SKM-1 (cell line): Measurements from ENCODE around the gene PPP2R2B.
"Not testable (repeated sequence)": the region's sequence is repeated elsewhere in the genome, so short reads cannot be mapped to it uniquely, and the experiment has no call there.

Experiments
- DNase-seq: peaks from one replicate; lab custom pipeline; 2025; ENCODE audit not compliant: unreplicated experiment; lab: John Stamatoyannopoulos, UW

Gene PPP2R2B

DNA sequence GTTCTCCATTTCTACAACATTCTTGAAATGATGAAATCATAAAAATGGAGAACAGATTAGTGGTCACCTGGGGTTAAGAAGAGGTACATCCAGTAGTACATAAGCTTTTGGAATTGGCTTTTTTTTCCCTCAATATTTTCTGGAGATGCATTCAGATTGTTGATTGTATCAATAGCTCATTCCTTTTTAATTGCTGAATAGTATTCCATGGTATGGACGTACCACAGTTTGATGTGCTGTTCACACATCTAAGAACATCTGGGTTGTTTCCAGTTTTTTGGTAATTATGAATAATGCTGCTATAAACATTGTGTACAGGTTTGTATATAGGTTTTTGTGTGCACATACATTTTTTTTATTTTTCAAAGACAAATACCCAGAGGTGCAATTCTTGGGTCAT lies 130.0 kb downstream of the PPP2R2B start:
- no peak for DNase-seq

DNA sequence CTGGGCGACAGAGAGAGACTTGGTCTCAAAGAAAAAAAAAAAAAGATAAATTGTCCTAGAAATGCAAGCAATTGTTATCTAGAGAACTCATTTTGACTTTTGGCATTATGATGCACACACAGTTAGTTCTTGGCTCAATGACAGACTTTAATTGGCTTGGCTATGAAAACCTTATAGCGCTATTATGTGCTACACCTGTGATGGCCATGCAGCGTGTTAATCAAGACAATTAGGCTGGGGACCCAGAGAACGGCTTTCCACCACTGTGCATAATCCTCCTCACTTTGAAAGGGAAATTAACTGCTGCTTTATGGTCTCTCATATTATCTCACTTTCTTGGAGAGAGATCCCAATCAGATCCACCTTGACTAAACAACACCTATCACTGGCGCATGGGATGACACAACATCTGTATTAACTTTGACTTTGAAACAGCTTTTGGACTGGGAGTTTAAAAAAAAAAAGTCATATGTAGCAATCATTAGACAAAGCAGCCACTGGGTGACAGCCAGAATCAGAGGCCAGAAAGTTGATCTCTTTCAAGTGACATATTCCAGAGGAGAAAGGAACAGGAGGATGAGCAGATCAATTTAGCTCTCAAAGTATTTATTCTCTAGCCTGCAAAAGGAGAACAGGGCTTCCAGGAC lies 132.5 kb downstream of the PPP2R2B start:
- DNase-seq = no peak

DNA sequence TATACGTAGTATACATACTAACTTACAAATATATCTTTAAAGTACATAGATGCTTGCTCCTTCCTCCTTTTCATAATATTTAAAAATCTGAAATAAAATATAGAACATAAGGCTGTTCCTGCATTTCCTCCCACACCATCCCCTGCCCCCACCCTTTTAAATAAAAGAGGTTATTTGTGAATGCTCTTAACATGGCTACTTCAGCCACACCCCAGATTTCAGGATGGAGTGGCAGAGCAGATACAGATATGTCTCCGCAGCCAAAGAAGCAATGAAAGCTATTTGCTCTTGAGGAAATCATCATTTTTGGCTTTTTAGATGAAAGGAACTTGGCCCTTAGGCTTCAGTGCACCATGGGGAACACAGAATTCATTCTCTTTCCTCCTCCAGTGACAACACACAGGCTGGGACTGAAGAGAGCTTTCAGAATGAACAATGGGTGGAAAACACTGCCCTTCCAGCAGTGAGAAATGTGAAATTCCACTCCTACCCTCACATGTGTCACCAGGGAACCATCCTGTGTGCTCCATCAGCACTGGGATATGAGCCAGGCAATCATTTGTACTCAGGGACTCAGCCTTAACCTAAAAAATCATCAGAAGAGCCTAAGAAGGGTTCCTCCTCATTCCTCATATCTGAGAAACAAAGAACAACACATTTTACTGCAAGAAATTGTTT lies 134.3 kb downstream of the PPP2R2B start:
- no peak for DNase-seq

DNA sequence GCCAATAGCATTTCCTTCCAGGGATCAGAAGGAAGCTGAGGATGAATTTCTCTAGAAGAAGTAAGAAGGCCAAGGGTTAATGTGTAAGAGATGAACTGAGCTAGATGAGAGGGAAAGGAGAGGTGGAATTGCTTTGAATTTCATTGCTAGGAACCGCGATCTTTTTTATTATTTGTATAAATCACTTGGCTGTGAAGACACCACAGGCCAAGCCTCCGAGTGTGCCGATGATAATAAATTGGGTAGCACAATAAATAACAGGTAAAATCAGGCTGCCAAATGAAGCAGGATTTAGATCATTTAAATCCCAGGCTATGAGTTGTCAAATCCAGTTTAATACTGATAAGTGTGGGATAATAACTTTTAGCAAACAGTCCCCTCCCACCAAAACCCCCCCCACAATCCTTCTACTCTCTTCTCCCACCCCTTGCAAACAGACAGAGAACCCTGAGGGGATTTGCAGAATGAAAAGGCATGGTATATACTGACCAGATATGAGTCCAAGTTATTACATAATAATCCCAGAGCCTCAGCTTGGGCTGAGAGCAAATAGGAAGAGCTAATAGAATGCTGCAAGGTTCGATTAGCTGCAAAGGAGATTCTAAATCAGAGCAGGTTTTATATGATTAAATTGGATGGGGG lies 143.5 kb downstream of the PPP2R2B start:
- no peak for DNase-seq

DNA sequence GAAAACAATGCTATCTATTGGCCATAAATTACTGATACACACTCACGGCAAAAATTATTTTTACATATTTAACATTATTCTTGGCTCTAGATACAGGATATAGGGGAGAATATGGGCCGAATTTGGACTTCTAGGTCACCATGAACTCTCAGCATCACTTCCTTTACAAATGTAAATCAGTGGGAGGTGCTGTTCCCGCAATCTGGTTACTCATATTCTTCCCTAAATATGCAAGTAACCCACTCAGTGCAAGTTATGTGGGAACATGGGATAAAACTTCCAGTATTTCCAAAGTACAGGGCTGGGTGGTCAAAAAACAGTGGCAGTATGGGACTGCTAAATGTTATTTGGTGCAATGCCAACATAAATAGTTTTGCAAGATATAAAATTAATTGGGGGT lies 145.6 kb downstream of the PPP2R2B start:
- DNase-seq = no peak

DNA sequence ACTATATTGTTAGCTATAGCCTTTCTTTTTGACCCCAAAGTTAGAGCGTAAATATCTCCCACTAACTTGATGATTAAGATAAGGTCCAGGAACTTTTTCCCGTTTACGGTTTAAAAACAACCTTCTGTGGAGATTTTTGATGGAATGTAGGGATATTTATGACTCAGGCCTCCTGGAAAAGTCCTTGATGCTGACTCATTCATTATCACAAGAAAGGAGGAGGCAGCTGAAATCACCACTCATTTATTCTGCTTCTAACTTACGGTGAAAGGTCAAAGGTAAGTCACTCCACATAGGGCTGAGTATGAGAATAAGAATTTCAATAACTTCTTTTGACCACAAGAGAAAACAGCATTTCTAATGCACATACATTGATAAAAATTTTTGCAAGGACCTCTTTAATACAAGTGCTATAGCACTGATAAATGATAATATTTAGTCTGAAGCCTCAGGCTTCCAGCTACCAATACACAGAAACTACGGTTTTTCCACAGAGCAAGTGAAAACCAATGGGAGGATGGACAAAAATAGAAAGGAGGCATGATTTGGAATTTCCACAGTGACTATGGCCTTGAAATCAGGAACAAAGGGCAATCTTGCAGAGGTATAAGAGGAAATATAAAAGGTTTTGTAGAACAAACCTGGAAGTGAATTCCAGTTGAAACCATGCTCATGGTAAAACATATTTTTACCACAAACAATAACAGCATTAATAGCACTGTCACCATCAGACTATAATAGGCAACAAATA lies 146.5 kb downstream of the PPP2R2B start:
- DNase-seq = no peak

DNA sequence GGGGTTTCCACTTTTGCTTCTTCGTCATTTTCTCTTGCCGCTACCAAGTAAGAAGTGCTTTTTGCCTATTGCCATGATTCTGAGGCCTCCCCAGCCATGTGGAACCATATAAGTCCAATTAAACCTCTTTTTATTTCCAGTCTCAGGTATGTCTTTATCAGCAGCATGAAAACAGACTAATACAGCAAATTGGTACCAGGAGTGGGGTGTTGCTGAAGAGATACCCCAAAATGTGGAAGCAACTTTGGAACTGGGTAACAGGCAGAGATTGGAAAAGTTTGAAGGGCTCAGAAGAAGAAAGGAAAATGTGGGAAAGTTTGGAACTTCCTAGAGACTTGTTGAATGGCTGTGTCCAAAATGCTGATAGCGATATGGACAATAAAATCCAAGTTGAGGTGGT lies 149.8 kb downstream of the PPP2R2B start:
- not testable (repeated sequence) for DNase-seq

DNA sequence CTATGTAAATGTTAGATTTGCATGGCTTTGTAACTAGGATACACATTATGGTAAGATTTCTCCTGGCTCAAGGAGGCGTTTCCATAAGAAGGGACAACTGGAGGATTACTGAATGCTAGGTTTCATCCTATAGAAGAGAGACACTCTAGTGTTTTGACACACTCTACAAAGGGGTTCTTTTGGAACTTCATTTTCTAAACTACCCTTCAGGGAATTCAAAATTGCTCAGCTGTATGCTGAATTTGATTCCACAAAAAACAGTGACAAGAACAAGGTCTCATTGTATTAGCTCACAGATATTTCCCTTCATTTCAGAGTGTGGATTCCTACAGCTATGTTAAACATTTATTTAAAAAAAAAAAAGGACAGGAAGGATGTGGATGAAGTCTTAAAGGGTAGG lies 151.7 kb downstream of the PPP2R2B start:
- no peak for DNase-seq

DNA sequence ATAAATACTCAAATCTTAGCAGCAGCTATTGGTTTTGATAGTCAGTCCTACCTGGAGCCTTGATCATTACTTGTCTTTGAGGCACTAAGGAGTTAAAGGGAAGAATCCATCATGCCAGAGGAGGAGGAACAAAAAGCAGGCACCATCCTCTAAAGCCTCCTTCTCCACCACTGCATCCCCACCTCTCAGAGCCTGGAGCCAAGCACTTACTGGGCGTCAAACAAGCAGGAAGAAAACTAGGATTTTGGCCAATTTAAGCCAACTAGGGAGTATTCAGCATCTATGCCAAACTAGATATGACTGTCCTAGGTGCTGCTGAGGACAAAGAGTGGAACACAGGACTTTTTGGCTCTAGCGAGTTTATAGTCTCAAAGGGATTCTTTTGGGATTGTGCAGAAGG lies 152.5 kb downstream of the PPP2R2B start:
- DNase-seq = no peak

DNA sequence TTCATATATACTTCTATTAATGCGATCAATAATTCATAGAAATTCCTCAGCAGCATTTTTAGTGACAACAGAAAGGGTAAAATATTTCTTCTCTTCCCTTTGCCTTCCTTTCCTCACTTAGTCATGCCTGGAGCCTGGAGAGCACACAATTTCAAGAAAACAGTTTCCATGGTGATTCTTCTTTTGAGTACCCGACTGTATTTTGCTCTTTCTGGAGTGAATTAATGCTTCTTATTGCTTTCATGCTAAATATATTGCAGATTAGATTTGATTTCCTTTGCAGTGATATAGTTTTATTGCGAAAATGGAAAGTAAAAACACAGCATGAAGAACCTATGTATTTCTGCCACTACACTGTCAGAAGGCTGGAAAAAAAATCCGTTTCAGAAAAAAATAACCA lies 153.5 kb downstream of the PPP2R2B start:
- DNase-seq = no peak

DNA sequence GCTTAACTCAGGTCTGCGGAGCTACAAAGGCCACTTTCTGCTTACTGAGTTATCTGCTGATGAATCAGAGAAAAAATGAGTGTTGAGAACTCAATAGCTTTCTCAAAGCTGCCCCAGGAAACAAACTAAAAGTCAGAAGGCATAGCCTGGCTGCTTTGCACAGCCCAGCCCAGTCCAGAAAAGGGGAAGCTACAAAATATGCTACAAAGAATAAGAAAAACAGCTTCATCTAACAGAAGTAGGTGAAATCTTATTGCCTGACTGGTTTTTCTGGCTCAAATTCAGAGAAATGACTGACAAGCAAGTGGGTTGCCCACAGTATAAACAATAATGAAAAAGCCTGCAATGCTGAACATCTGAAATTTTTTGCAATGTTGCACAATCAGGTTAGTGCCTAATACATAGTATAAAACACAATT lies 156.2 kb downstream of the PPP2R2B start:
- DNase-seq = no peak

DNA sequence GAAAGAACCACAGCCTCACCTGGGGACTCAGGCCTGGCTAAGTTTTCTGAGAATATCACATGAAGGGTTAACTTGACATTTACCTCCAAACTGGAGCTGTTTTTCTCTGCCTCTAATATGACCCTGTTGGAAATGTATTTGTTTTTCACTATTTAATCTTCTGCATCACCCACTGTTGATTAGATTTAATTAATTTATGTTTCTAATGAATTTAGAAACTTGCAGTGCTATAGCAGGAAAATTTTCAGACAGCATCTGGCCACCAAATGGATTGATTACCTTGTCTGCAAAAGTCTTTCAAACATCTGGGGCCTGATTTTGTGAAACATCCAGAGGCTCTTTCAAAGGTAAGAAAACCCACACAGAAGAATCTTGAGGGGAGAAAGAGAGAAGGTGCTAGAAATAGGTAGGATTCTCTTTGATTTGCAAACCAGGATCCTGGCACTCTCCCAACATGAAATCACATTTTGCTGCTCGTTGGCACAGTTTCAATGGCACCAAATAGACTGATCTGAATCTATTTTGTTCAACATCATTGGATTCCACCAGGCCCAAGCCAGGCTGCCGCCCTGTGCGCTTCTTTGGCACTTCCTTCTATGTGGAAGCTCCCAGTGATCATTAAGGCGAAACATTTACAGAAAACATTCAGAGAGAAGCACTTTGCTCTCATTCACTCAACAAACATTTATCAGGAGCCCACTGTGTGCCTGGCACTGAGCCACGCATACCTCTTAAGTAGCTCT lies 157.3 kb downstream of the PPP2R2B start:
- DNase-seq = no peak

DNA sequence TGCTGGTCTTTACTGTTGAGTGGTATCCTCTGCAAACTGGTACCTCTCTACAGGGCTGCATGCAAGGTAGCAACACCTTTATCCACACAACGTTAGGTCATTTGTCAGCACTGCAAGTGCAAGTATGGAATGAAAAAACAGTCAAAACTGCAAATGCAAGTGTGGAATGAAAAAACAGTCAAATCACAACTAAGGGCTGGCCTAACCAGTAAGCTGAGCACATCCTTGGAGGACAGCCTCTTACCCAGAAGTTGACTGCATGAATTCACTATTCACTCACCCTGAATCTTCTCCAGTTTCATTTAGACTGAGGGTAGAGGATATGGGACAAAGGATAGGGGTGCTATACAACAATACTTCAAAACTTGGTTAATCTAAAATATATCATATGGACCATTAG lies 158.4 kb downstream of the PPP2R2B start:
- no peak for DNase-seq

DNA sequence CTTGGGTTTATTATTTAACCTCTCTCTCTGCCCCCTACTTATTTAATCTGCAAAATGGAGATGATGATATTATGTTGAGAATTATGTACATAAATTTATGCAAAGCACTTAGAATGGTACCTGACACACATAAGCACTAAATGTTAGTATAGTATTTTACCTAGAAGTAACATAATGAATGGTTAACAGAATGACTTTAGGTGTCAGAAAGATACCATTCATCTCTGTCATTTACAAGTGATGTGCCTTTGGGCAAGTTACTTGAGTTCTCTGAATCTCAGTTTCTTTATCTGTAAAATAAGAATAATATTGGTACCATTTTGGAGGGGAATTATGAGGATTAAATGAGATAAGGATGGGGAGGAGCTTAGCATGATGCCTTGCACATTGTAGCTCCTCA lies 159.4 kb downstream of the PPP2R2B start:
- no peak for DNase-seq

DNA sequence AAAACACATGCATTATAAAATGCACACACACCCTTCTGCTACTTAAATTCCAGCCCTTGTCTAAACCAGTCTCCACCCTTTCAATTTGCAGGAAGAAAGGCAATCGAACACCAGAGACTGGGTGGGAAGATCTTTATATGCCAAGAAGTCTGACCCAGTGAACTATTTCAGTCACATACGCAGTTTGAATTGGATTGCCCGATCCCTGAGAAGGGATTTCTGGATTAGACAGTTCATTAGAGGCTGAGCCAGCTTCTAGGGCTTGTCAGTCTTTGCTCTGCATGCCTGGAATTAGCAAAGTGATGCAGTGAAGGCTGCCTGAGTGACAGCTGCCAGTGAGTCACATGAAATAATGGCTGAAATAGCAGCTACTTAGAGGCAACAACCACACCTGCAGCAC lies 159.9 kb downstream of the PPP2R2B start:
- DNase-seq = no peak

DNA sequence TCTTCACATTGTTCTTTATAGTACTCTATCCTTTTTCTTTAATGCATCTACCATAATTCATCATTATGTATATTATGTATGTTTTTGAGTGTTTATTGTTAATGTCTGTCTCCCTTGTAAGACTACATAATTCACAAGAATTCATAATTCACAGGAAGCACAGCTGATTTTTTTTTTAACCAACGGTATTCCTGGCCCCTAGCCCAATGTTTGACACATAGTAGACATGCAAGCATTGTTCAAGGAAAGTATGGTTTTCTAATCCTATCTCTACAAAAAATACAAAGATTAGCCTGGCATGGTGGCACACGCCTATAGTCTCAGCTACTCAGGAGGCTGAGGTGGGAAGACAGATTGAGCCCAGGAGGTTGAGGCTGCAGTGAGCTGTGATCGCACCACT lies 160.6 kb downstream of the PPP2R2B start:
- no peak for DNase-seq

DNA sequence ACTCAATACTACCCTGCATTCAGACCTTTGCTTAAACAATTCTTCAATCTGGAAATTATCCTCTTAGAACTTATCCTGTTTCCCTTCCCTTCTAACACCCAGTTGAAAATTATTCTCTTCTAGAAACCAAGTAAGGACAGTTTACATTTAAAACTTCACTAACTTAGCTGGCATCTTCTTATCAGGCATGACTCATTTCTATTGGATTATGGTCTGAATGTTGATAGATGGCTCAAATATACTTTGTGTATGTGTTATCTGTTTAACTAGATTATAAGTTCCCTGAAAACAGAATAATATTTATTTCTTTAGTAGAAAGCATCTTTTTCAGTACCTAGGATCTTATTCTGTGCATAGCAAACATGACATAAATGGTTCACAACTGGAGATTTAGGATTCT lies 161.9 kb downstream of the PPP2R2B start:
- DNase-seq = no peak

DNA sequence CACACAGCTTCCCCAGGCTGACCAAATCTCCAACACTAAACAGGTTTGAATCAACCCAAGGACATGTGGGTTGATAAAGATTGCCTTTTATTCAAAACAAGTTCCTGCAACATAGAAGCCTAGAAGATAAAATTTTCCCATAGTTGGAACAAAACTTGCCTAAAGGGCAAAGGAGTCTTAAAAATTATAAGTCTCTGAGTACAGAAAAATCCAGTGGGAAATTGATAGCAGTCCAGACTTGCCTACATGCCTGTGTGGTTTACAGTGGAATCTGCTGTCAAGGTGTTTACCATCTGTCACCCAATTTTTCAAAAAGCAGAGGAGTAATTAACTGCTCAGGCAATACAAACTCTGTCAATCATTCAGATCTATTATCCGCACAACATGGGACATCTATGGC lies 168.2 kb downstream of the PPP2R2B start:
- no peak for DNase-seq

DNA sequence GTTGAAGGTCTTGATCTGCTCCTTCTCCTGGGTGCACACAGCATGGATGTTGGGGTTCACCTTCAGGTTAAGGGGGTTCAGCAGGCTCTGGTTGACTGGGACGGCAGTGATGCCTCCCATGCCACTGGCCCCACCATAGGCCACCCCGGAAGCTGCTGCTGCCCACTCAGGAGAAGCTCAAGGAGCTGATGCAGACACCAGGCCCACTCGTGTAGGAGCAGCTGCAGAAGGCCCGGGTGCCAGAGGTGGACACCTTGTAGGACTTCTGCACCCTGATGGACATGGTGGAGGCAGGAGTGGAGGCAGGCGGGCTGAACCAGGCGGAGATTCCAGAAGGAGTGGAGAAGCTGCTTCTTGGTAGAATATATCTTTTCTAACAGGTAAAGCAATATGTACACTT lies 171.2 kb downstream of the PPP2R2B start:
- no peak for DNase-seq

DNA sequence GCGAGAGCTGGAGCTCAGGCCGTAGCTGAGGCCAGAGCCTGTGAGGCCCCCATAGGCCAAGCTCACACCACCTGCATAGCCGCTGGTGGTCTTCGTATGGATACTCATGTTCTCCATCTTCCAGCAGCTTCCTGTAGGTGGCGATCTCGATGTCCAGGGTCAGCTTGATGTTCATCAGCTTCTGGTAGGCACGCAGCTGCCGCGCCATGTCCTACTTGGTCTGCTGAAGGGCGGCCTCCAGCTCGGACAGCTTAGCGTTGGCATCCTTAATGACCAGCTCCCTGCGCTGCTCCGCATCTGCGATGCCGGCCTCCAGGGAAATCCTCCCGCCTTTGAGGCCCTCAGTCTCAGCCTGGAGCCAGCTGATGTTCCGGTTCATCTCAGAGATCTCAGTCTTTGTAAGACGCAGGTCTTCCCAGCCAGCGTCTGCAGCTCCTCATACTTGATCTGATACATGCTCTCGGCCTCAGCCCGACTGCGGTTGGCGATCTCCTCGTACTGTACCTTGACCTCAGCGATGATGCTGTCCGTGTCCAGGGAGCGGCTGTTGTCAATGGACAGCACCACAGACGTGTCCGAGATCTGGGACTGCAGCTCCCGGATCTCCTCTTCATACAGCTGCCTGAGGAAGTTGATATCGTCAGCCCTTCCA lies 172.1 kb downstream of the PPP2R2B start:
- no peak for DNase-seq
